H1 (cell line): ENCODE results near the gene FAM181A. TPM values are rescaled to one million over a fixed set of nuclear protein-coding genes. Genes with fewer than 3 reads are reported as not detected.

Source experiments
- CTCF ChIA-PET: fragments of 300-600 bp; sonication (Branson Sonifier 250); formaldehyde crosslinking; loops from one replicate; lab custom pipeline; 2021; ENCODE audit not compliant: partially characterized antibody; lab: Charles Lee
- POLR2A ChIA-PET: fragments of 300-600 bp; sonication (Branson Sonifier 250); formaldehyde crosslinking; loops from one replicate; lab custom pipeline; 2021; ENCODE audit warnings: inconsistent platforms; ENCODE audit not compliant: partially characterized antibody; lab: Charles Lee
- DNase-seq, 2 experiments: peaks; one replicate each; pipeline versions ENCODE4 v3.0.0 to v3.0.0-alpha.2; 2010 to 2022; ENCODE audit warnings: low spot score in 2 of 2, low read depth in 1 of 2, mixed read lengths in 1 of 2
- FAIRE-seq: peaks from 2 replicates; lab custom pipeline; 2011; peaks lifted over from hg19 to GRCh38; lab: Jason Lieb, UNC
- H2AFZ ChIP-seq: 2 replicates; pipeline ENCODE4 v1.8.1; 2012; ENCODE audit warnings: low read length, inconsistent platforms
- H2AK5ac ChIP-seq: 2 replicates; pipeline ENCODE4 v1.6.1; 2013; ENCODE audit warnings: low read depth, low read length
- H2BK120ac ChIP-seq: replicated peaks from 2 replicates; pipeline ENCODE3; 2013; ENCODE audit warnings: low read depth, low read length, inconsistent platforms
- H2BK12ac ChIP-seq: 2 replicates; pipeline ENCODE4 v1.6.1; 2013; ENCODE audit warnings: low read depth, low read length
- H2BK15ac ChIP-seq: 2 replicates; pipeline ENCODE4 v1.6.1; 2013; ENCODE audit warnings: low read length
- H2BK20ac ChIP-seq: 2 replicates; pipeline ENCODE4 v1.6.1; 2013; ENCODE audit warnings: low read length
- H2BK5ac ChIP-seq: 2 replicates; pipeline ENCODE4 v1.6.1; 2013; ENCODE audit warnings: low read depth, low read length
- H3K14ac ChIP-seq: 2 replicates; pipeline ENCODE4 v1.6.1; 2013; ENCODE audit warnings: inconsistent platforms; ENCODE audit not compliant: insufficient read length
- H3K18ac ChIP-seq: 2 replicates; pipeline ENCODE4 v1.6.1; 2013; ENCODE audit warnings: low read length; ENCODE audit errors: extremely low read depth
- H3K23ac ChIP-seq: 2 replicates; pipeline ENCODE4 v1.6.1; 2013; ENCODE audit warnings: inconsistent platforms; ENCODE audit not compliant: insufficient read length
- H3K23me2 ChIP-seq: 2 replicates; pipeline ENCODE4 v1.6.1; 2013; ENCODE audit warnings: low read depth, low read length
- H3K27ac ChIP-seq: 2 replicates; pipeline ENCODE4 v1.6.1; 2011; ENCODE audit warnings: low read depth, low read length, inconsistent platforms
- H3K27me3 ChIP-seq, 4 experiments: replicated peaks in 1 of 4; 1 replicate in 1 of 4; 2 replicates in 3 of 4; pipeline versions ENCODE4 v1.6.1 to v1.8.1; 2011 to 2013; ENCODE audit warnings: low read length in 3 of 4, mild to moderate bottlenecking in 3 of 4, inconsistent platforms in 2 of 4, mixed read lengths in 2 of 4, moderate library complexity in 1 of 4; ENCODE audit not compliant: control insufficient read depth in 3 of 4, insufficient read depth in 3 of 4; ENCODE audit errors: extremely low read depth in 1 of 4
- H3K36me3 ChIP-seq, 4 experiments: 2 replicates each; pipeline versions ENCODE4 v1.6.1 to v1.8.1; 2011 to 2013; ENCODE audit warnings: mild to moderate bottlenecking in 4 of 4, low read length in 3 of 4, moderate library complexity in 2 of 4, control low read depth in 1 of 4, inconsistent platforms in 1 of 4; ENCODE audit not compliant: insufficient read depth in 4 of 4, control insufficient read depth in 2 of 4
- H3K4ac ChIP-seq: replicated peaks from 2 replicates; pipeline ENCODE3; 2013; ENCODE audit warnings: low read length, low read depth, mixed read lengths, inconsistent platforms; ENCODE audit not compliant: insufficient read length
- H3K4me1 ChIP-seq, 4 experiments: replicated peaks in 1 of 4; 1 replicate in 1 of 4; 2 replicates in 3 of 4; pipeline versions ENCODE4 v1.6.1 to v1.8.1; 2011 to 2013; ENCODE audit warnings: low read length in 3 of 4, inconsistent platforms in 2 of 4, mixed read lengths in 1 of 4; ENCODE audit not compliant: insufficient read depth in 4 of 4, control insufficient read depth in 3 of 4
- H3K4me2 ChIP-seq, 2 experiments: 2 replicates each; pipeline versions ENCODE4 v1.6.1 to v1.8.1; 2011 to 2013; ENCODE audit warnings: low read depth in 2 of 2, low read length in 2 of 2, control low read depth in 1 of 2, inconsistent platforms in 1 of 2, mild to moderate bottlenecking in 1 of 2; ENCODE audit not compliant: insufficient read depth in 1 of 2
- H3K4me3 ChIP-seq, 4 experiments: fragments of 200-600, 300-600 bp in 1 of 4; sonication (generic), shearing (Covaris generic), sonication (Bioruptor Twin) in 1 of 4; 2 replicates each; pipeline versions ENCODE4 v1.5.1 to v1.8.1; 2011 to 2016; ENCODE audit warnings: low read length in 4 of 4, low read depth in 3 of 4, control low read depth in 2 of 4, inconsistent platforms in 2 of 4, mild to moderate bottlenecking in 2 of 4, mixed read lengths in 1 of 4, moderate library complexity in 1 of 4; ENCODE audit not compliant: insufficient read depth in 2 of 4; ENCODE audit errors: extremely low read depth in 1 of 4
- H3K56ac ChIP-seq: replicated peaks from 2 replicates; pipeline ENCODE3; 2013; ENCODE audit warnings: low read depth, mild to moderate bottlenecking, mixed read lengths, low read length, inconsistent platforms; ENCODE audit not compliant: insufficient read length
- H3K79me1 ChIP-seq: 2 replicates; pipeline ENCODE4 v1.6.1; 2013; ENCODE audit warnings: low read depth, low read length, control low read depth
- H3K79me2 ChIP-seq, 2 experiments: 2 replicates each; pipeline versions ENCODE4 v1.6.1 to v1.8.1; 2012 to 2013; ENCODE audit warnings: low read length in 2 of 2, mild to moderate bottlenecking in 2 of 2, inconsistent platforms in 1 of 2; ENCODE audit not compliant: insufficient read depth in 2 of 2, control insufficient read depth in 1 of 2
- H3K9ac ChIP-seq, 4 experiments: replicated peaks in 1 of 4; 1 replicate in 1 of 4; 2 replicates in 3 of 4; pipeline versions ENCODE4 v1.6.1 to v1.8.1; 2011 to 2013; ENCODE audit warnings: low read depth in 3 of 4, low read length in 3 of 4, control low read depth in 2 of 4, mild to moderate bottlenecking in 2 of 4, moderate library complexity in 2 of 4, inconsistent platforms in 1 of 4; ENCODE audit errors: extremely low read depth in 1 of 4
- H3K9me3 ChIP-seq, 2 experiments: 2 replicates each; pipeline versions ENCODE4 v1.6.1 to v1.8.1; 2012 to 2013; ENCODE audit warnings: mild to moderate bottlenecking in 2 of 2, moderate library complexity in 2 of 2, control low read depth in 1 of 2, inconsistent platforms in 1 of 2, low read depth in 1 of 2, low read length in 1 of 2, mixed read lengths in 1 of 2; ENCODE audit not compliant: insufficient read depth in 2 of 2
- H4K20me1 ChIP-seq, 2 experiments: replicated peaks in 1 of 2; 2 replicates each; pipeline versions ENCODE3 to v1.8.1; 2011 to 2013; ENCODE audit warnings: inconsistent platforms in 2 of 2, low read length in 2 of 2, mild to moderate bottlenecking in 1 of 2; ENCODE audit not compliant: insufficient read depth in 2 of 2, control insufficient read depth in 1 of 2
- H4K5ac ChIP-seq: 2 replicates; pipeline ENCODE4 v1.6.1; 2013; ENCODE audit warnings: low read length, low read depth, mixed read lengths, inconsistent platforms; ENCODE audit not compliant: insufficient read length
- H4K8ac ChIP-seq: 2 replicates; pipeline ENCODE4 v1.8.0; 2013; ENCODE audit warnings: mild to moderate bottlenecking, moderate library complexity, low read length, inconsistent platforms; ENCODE audit not compliant: insufficient read depth; ENCODE audit errors: extremely low read depth
- H4K91ac ChIP-seq: replicated peaks from 2 replicates; pipeline ENCODE3; 2013; ENCODE audit warnings: low read length, mixed read lengths, inconsistent platforms; ENCODE audit not compliant: insufficient read length
- HDAC6 ChIP-seq: IDR thresholded peaks from one replicate; pipeline ENCODE4 v1.7.1; 2012; ENCODE audit warnings: low read depth, mild to moderate bottlenecking, inconsistent platforms, low read length, moderate library complexity
- KDM1A ChIP-seq: fragments of 200-600, 300-600 bp; sonication (generic); IDR thresholded peaks from 2 replicates; pipeline ENCODE4 v1.7.1; 2016; ENCODE audit warnings: mild to moderate bottlenecking, low read length, borderline replicate concordance
- NRF1 ChIP-seq: IDR thresholded peaks from 2 replicates; pipeline ENCODE4 v1.6.1; 2011; ENCODE audit warnings: mild to moderate bottlenecking, low read depth, low read length, improper control_type of control experiment
- POU5F1 ChIP-seq: IDR thresholded peaks from 2 replicates; pipeline ENCODE4 v1.6.1; 2011; ENCODE audit warnings: low read depth, mild to moderate bottlenecking, low read length, moderate library complexity
- SP2 ChIP-seq: IDR thresholded peaks from 2 replicates; pipeline ENCODE4 v1.6.1; 2012; ENCODE audit warnings: mild to moderate bottlenecking, low read length, inconsistent platforms
- WGBS, 2 experiments: shearing (Covaris generic) in 1 of 2; methylation state at CpG; one replicate each; pipeline versions ENCODE4 v1.1.6 to v1.1.7; 2013 to 2015; ENCODE audit warnings: low lambda C conversion rate in 2 of 2, mixed read lengths in 2 of 2, inconsistent platforms in 1 of 2, low coverage in 1 of 2, missing lambda C conversion rate in 1 of 2; ENCODE audit not compliant: insufficient replicate concordance in 2 of 2, insufficient coverage in 1 of 2, insufficient read length in 1 of 2; ENCODE audit errors: extremely low coverage in 1 of 2, missing lambda C conversion rate in 1 of 2; 5-methylcytosine and 5-hydroxymethylcytosine counted together
- polyA plus RNA-seq, 7 experiments: library from polyadenylated mRNA; depleted of rRNA in 3 of 7; stranded (reverse) in 5 of 7; unstranded in 2 of 7; fragments of >200 nt in 5 of 7; fragments of 200-250 nt in 2 of 7; gene quantifications; 1 replicate in 5 of 7; 2 replicates in 1 of 7; 4 replicates in 1 of 7; pipeline versions ENCODE4 v1.2.1 to v1.2.3, GENCODE V29; 2011 to 2013; ENCODE audit warnings: missing spikeins in 2 of 7, mixed read lengths in 2 of 7
- total RNA-seq: library from RNA; stranded (reverse); fragmentation: NEBNext Ultra II Directional; extraction: Animal tissue kit (Norgen Biotek cat#: 25700); gene quantifications from 2 replicates; pipeline ENCODE4 v1.2.1, GENCODE V29; 2021
- TF ChIP-seq, protein P1 (sequence below): IDR thresholded peaks from 2 replicates; pipeline ENCODE4 v1.6.1; 2011; ENCODE audit warnings: low read length, improper control_type of control experiment
- TF ChIP-seq, protein P2 (sequence below): IDR thresholded peaks from 2 replicates; pipeline ENCODE4 v1.6.1; 2012; ENCODE audit warnings: inconsistent platforms

FAM181A gene
- total and polyA plus RNA-seq, 2 of the 8 experiments (the other 6 are each of a cell fraction or from before 2014, with no cell fraction given): not detected

- Histone ChIP-seq H3K4me1 (peaks cover 0 to 12% (median 6%) of the 10 kb centered on the region in 4 experiments; a peak in 4 of 7 replicates), H3K56ac (no peak overlapping the region), H3K14ac (no peak overlapping the region), H2BK15ac (no peak overlapping the region), H3K9me3 (peaks cover 0 to 3% of the 10 kb centered on the region in 2 experiments; a peak in 1 of 4 replicates), H2BK5ac (no peak overlapping the region), H3K27me3 (peaks cover 3 to 13% (median 8%) of the 10 kb centered on the region in 4 experiments), H3K27ac (no peak overlapping the region), H2BK20ac (no peak overlapping the region), H2AFZ (no peak overlapping the region), H4K91ac (no peak overlapping the region), H3K36me3 (no peaks in the 10 kb centered on the region; a peak in 1 of 8 replicates), H3K18ac (no peak overlapping the region), H3K79me1 (no peaks in the 10 kb centered on the region), H2AK5ac (no peak overlapping the region), H3K9ac (no peak overlapping the region), H4K5ac (no peak overlapping the region), H2BK120ac (no peak overlapping the region), H3K79me2 (no peaks in the 10 kb centered on the region), H3K23ac (no peak overlapping the region), H2BK12ac (no peak overlapping the region), H3K4me3 (no peak overlapping the region), H4K8ac (no peak overlapping the region), H4K20me1 (no peaks in the 10 kb centered on the region), H3K4me2 (no peak overlapping the region), H3K23me2 (peaks cover 5% of the 10 kb centered on the region; the same call in 1 of the 2 replicates), H3K4ac (no peak overlapping the region)
- CTCF ChIA-PET: interaction anchor here (1.6 to 20.5 kb wide), 9 partner anchors 8 to 93 kb away, joined by 5 to 484 read pairs (median 8); partner anchors contain the start of gene CCDC197
- TF ChIP-seq NRF1: no peak
- TF ChIP-seq POU5F1: no peak
- no peak for TF ChIP-seq KDM1A
- no peak for TF ChIP-seq SP2
- no peak for TF ChIP-seq HDAC6
- TF ChIP-seq, protein P1, sequence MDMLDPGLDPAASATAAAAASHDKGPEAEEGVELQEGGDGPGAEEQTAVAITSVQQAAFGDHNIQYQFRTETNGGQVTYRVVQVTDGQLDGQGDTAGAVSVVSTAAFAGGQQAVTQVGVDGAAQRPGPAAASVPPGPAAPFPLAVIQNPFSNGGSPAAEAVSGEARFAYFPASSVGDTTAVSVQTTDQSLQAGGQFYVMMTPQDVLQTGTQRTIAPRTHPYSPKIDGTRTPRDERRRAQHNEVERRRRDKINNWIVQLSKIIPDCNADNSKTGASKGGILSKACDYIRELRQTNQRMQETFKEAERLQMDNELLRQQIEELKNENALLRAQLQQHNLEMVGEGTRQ: no peak
- TF ChIP-seq, protein P2, sequence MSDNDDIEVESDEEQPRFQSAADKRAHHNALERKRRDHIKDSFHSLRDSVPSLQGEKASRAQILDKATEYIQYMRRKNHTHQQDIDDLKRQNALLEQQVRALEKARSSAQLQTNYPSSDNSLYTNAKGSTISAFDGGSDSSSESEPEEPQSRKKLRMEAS: no peak
- WGBS, 2 experiments: 94% methylated on average over 9 of the region's 9 CpGs; no CpG with 5 or more reads in 1 of the 2 experiments
- FAIRE-seq (no peak), DNase-seq (no peak)
- POLR2A ChIA-PET: interaction anchor here (0.7 kb wide), 1 partner anchor 12 kb away, joined by 3 read pairs; no protein-coding TSS in a partner anchor
These were observed 16.8 kb downstream of the FAM181A start for GRCh38 chr14:93943930-93944329.
